GM10266 (cell line): ENCODE measurements around the gene LRIG3.
"Not testable (repeated sequence)": the region's sequence is repeated elsewhere in the genome, so short reads cannot be mapped to it uniquely, and the experiment has no call there.

Experiments used
- DNase-seq: peaks from one replicate; pipeline ENCODE4 v3.0.0; 2012; ENCODE audit errors: extremely low spot score
- CTCF ChIP-seq: IDR thresholded peaks from 2 replicates; pipeline ENCODE4 v1.5.1; 2012; ENCODE audit warnings: mild to moderate bottlenecking, low read depth; ENCODE audit not compliant: control insufficient read depth, insufficient read depth; ENCODE audit errors: missing control alignments

Gene LRIG3

GRCh38 chr12:58961166-58961565 lies 40.9 kb upstream of the LRIG3 start:
- TF ChIP-seq CTCF: no peak
- DNase-seq: no peak

- TF ChIP-seq CTCF: no peak
- DNase-seq: no peak
These were observed 39.5 kb upstream of the LRIG3 start for GRCh38 chr12:58959639-58960300.

- DNase-seq: no peak
- TF ChIP-seq CTCF: no peak
These were observed 37.0 kb upstream of the LRIG3 start for GRCh38 chr12:58957298-58957697.

- no peak for DNase-seq
- no peak for TF ChIP-seq CTCF
These were observed 35.5 kb upstream of the LRIG3 start for GRCh38 chr12:58955849-58956248.

- no peak for DNase-seq
- TF ChIP-seq CTCF: no peak
These were observed 33.7 kb upstream of the LRIG3 start for GRCh38 chr12:58954002-58954401.

GRCh38 chr12:58950739-58951100 lies 30.4 kb upstream of the LRIG3 start:
- no peak for TF ChIP-seq CTCF
- no peak for DNase-seq

- not testable (repeated sequence) for DNase-seq
These were observed 29.8 kb upstream of the LRIG3 start for GRCh38 chr12:58949954-58950738.

- DNase-seq: no peak
- TF ChIP-seq CTCF: no peak
These were observed 22.8 kb upstream of the LRIG3 start for GRCh38 chr12:58943079-58943478.
